Smooth muscle cell (in vitro differentiated cells): ENCODE measurements around the gene CCDC197. TPM values are rescaled to one million over a fixed set of nuclear protein-coding genes. Genes with fewer than 3 reads are reported as not detected.
A peak's percentile ranks its signal among the peaks of the same experiment; 100 is the strongest.

Source experiments
- DNase-seq: peaks from one replicate; lab custom pipeline; 2025; ENCODE audit not compliant: unreplicated experiment; lab: John Stamatoyannopoulos, UW
- H2AFZ ChIP-seq: fragments of 200-600 bp; sonication (generic); 2 replicates; pipeline ENCODE4 v1.6.0; 2016; ENCODE audit warnings: antibody characterized with exemption, low read depth, mild to moderate bottlenecking
- H3F3A ChIP-seq: fragments of 200-600 bp; sonication (generic); 2 replicates; pipeline ENCODE4 v1.6.0; 2017; ENCODE audit warnings: antibody characterized with exemption, low read depth
- H3K27ac ChIP-seq: fragments of 200-600 bp; sonication (generic); 2 replicates; pipeline ENCODE4 v1.5.1; 2016; ENCODE audit warnings: low read depth, mild to moderate bottlenecking
- H3K27me3 ChIP-seq: fragments of 200-600 bp; sonication (generic); 2 replicates; pipeline ENCODE4 v1.6.1; 2016; ENCODE audit warnings: low read depth, mild to moderate bottlenecking
- H3K36me3 ChIP-seq: fragments of 200-600 bp; sonication (generic); 2 replicates; pipeline ENCODE4 v1.5.1; 2016; ENCODE audit warnings: low read depth
- H3K4me1 ChIP-seq: fragments of 200-600 bp; sonication (generic); 2 replicates; pipeline ENCODE4 v1.5.1; 2016; ENCODE audit warnings: low read depth
- H3K4me2 ChIP-seq: fragments of 200-600 bp; sonication (generic); 2 replicates; pipeline ENCODE4 v1.6.0; 2016; ENCODE audit warnings: mild to moderate bottlenecking
- H3K4me3 ChIP-seq: fragments of 200-600 bp; sonication (generic); 2 replicates; pipeline ENCODE4 v1.5.1; 2016; ENCODE audit warnings: mild to moderate bottlenecking
- H3K79me2 ChIP-seq: fragments of 200-600 bp; sonication (generic); 2 replicates; pipeline ENCODE4 v1.6.0; 2016; ENCODE audit warnings: low read depth, mild to moderate bottlenecking
- H3K9ac ChIP-seq: fragments of 200-600 bp; sonication (generic); 2 replicates; pipeline ENCODE4 v1.6.0; 2016; ENCODE audit warnings: low read depth
- H3K9me3 ChIP-seq: fragments of 200-600 bp; sonication (generic); replicated peaks from 2 replicates; pipeline ENCODE4 v1.5.1; 2016; ENCODE audit warnings: low read depth
- H4K20me1 ChIP-seq: fragments of 200-600 bp; sonication (generic); 2 replicates; pipeline ENCODE4 v1.6.0; 2016; ENCODE audit warnings: low read depth
- WGBS: methylation state at CpG from one replicate; pipeline ENCODE4 v1.1.7; 2016; ENCODE audit warnings: low lambda C conversion rate; 5-methylcytosine and 5-hydroxymethylcytosine counted together
- polyA plus RNA-seq: library from polyadenylated mRNA; unstranded; fragments of >200 nt; fragmentation: Nextera tagmentation; extraction: Ambion mirVana; gene quantifications from 2 replicates; pipeline ENCODE4 v1.2.1, GENCODE V29; 2016
- total RNA-seq: library from RNA; depleted of rRNA; stranded (reverse); fragments of >200 nt; gene quantifications from 2 replicates; pipeline ENCODE4 v1.2.3, GENCODE V29; 2014
- TF ChIP-seq, protein P1 (sequence below): fragments of 200-600 bp; sonication (generic); IDR thresholded peaks from 2 replicates; pipeline ENCODE4 v1.5.1; 2017; ENCODE audit warnings: borderline replicate concordance, mild to moderate bottlenecking, antibody characterized with exemption; ENCODE audit not compliant: insufficient read depth, poor library complexity, severe bottlenecking

Gene CCDC197
- total and polyA plus RNA-seq, 2 experiments from 2014 or later = not detected

DNA sequence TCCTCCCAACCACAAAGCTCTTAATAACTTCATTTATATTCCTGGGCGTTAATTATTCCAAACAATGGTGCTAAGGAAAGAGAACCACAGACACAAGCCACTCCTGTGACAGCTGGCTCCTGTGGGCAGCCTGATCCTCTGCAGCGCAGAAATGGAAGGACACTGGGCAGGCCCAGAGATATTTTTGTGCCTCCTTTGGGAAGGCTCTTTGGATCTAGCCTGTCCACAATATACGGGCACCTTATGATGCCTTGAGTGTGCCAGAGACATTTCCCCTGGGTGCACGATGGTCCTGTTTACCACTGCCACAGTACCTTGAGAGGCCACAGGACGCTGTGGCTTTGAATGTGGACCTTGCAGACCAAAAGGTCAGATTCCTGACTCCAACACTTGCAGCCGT is 22.8 kb upstream of the CCDC197 start:
- H3K36me3 ChIP-seq = no peaks in the 10 kb centered on the region
- H3F3A ChIP-seq = no peaks in the 10 kb centered on the region
- H3K4me3 ChIP-seq = no peak overlapping the region
- no peak overlapping the region for H3K9ac ChIP-seq
- no peak overlapping the region for H2AFZ ChIP-seq
- H3K27ac ChIP-seq = no peak overlapping the region
- peaks cover 7% of the 10 kb centered on the region for H3K4me1 ChIP-seq
- no peak for DNase-seq
- no peak overlapping the region for H3K4me2 ChIP-seq
- WGBS = 91% methylated on average over 6 of the region's 6 CpGs
- H3K9me3 ChIP-seq = no peaks in the 10 kb centered on the region
- H3K27me3 ChIP-seq = no peaks in the 10 kb centered on the region
- no peaks in the 10 kb centered on the region for H3K79me2 ChIP-seq
- TF ChIP-seq, protein P1, sequence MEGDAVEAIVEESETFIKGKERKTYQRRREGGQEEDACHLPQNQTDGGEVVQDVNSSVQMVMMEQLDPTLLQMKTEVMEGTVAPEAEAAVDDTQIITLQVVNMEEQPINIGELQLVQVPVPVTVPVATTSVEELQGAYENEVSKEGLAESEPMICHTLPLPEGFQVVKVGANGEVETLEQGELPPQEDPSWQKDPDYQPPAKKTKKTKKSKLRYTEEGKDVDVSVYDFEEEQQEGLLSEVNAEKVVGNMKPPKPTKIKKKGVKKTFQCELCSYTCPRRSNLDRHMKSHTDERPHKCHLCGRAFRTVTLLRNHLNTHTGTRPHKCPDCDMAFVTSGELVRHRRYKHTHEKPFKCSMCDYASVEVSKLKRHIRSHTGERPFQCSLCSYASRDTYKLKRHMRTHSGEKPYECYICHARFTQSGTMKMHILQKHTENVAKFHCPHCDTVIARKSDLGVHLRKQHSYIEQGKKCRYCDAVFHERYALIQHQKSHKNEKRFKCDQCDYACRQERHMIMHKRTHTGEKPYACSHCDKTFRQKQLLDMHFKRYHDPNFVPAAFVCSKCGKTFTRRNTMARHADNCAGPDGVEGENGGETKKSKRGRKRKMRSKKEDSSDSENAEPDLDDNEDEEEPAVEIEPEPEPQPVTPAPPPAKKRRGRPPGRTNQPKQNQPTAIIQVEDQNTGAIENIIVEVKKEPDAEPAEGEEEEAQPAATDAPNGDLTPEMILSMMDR = no peak
- H4K20me1 ChIP-seq = no peaks in the 10 kb centered on the region

DNA sequence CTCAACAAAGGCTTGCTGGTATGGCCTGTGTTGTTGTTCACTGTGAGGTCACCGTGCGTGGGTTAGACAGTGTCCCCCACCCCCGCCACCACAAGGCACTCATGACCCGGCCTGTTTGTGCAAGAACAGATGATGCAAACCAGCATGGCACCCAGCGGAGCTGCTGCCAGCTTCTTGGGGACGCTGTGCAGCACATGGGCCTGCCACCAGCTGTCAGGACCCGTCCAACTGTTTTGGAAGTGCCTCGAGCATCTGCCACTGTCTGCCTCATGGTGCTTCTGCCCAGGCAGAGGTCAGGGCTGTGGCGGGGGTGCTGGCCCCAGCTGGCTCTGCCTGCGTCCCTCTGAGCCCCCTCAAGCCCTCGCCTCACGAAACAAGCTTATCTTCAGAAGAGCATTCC is 22.3 kb upstream of the CCDC197 start:
- Histone ChIP-seq H3K4me3 (no peak overlapping the region), H3K27ac (no peak overlapping the region), H2AFZ (no peak overlapping the region), H3K4me2 (no peak overlapping the region), H3K9me3 (no peaks in the 10 kb centered on the region), H3K79me2 (no peaks in the 10 kb centered on the region), H3F3A (no peaks in the 10 kb centered on the region), H3K4me1 (peaks cover 7% of the 10 kb centered on the region), H3K36me3 (no peaks in the 10 kb centered on the region), H3K27me3 (no peaks in the 10 kb centered on the region), H4K20me1 (no peaks in the 10 kb centered on the region), H3K9ac (no peak overlapping the region)
- WGBS = 87% methylated on average over 12 of the region's 12 CpGs
- TF ChIP-seq, protein P1 = no peak
- DNase-seq = no peak

GRCh38 chr14:93975791-93976476 is 21.2 kb upstream of the CCDC197 start:
- no peaks in the 10 kb centered on the region for H3K27me3 ChIP-seq
- WGBS = 71% methylated on average over 9 of the region's 9 CpGs
- H3K79me2 ChIP-seq = no peaks in the 10 kb centered on the region
- H2AFZ ChIP-seq = peak overlapping the region; percentile 18
- H3K36me3 ChIP-seq = no peaks in the 10 kb centered on the region
- H3K4me3 ChIP-seq = no peak overlapping the region
- H3K9me3 ChIP-seq = no peaks in the 10 kb centered on the region
- no peak for DNase-seq
- no peaks in the 10 kb centered on the region for H4K20me1 ChIP-seq
- H3K4me1 ChIP-seq = peaks cover 7% of the 10 kb centered on the region
- H3K4me2 ChIP-seq = peak overlapping the region; percentile 25
- no peak overlapping the region for H3K27ac ChIP-seq
- TF ChIP-seq, protein P1 = no peak
- H3K9ac ChIP-seq = no peak overlapping the region
- H3F3A ChIP-seq = no peaks in the 10 kb centered on the region
